Naive thymus-derived CD4-positive, alpha-beta T cell (primary cell): ENCODE measurements around the gene KRTAP1-3. TPM values are rescaled to one million over a fixed set of nuclear protein-coding genes. Genes with fewer than 3 reads are reported as not detected.
"Not testable (repeated sequence)": the region's sequence is repeated elsewhere in the genome, so short reads cannot be mapped to it uniquely, and the experiment has no call there.

Experiments used
- ATAC-seq: fragments of 150-1000 bp; cut with Tn5 transposase; 2 replicates; pipeline ENCODE4 v1.10.0; 2021; ENCODE audit warnings: mild to moderate bottlenecking, moderate library complexity
- CTCF ChIA-PET: fragments of 350-600 bp; sonication (Branson Sonifier 250); formaldehyde crosslinking; loops from one replicate; lab custom pipeline; 2021; ENCODE audit warnings: antibody characterized with exemption; lab: Charles Lee
- POLR2A ChIA-PET: fragments of 350-600 bp; sonication (Branson Sonifier 250); formaldehyde crosslinking; loops from one replicate; lab custom pipeline; 2021; ENCODE audit warnings: antibody characterized with exemption, inconsistent platforms; lab: Charles Lee
- DNase-seq, 9 donors: peaks; one replicate each; pipeline versions ENCODE4 v3.0.0 to v3.0.0-alpha.2; 2020 to 2022; ENCODE audit warnings: mixed read lengths in 1 of 9
- H3K27ac ChIP-seq: one replicate; pipeline ENCODE4 v1.7.0; 2013; ENCODE audit warnings: mild to moderate bottlenecking, low read depth, low read length, moderate library complexity
- H3K27me3 ChIP-seq, 2 donors: one replicate each; pipeline ENCODE4 v1.7.0; 2013; ENCODE audit warnings: low read length in 2 of 2, mild to moderate bottlenecking in 2 of 2, moderate library complexity in 2 of 2; ENCODE audit not compliant: control insufficient read depth in 2 of 2, insufficient read depth in 2 of 2
- H3K36me3 ChIP-seq, 3 experiments: 1 replicate in 2 of 3; 2 replicates in 1 of 3; pipeline ENCODE4 v1.7.0; 2013; ENCODE audit warnings: low read length in 3 of 3, mild to moderate bottlenecking in 3 of 3, moderate library complexity in 1 of 3; ENCODE audit not compliant: insufficient read depth in 3 of 3, control insufficient read depth in 2 of 3
- H3K4me1 ChIP-seq, 2 donors: one replicate each; pipeline ENCODE4 v1.7.0; 2013; ENCODE audit warnings: low read length in 2 of 2, mild to moderate bottlenecking in 2 of 2, moderate library complexity in 1 of 2; ENCODE audit not compliant: control insufficient read depth in 2 of 2, insufficient read depth in 2 of 2
- H3K4me3 ChIP-seq: 2 replicates; pipeline ENCODE4 v1.7.0; 2013; ENCODE audit warnings: mild to moderate bottlenecking, low read length
- H3K9me3 ChIP-seq, 3 experiments: 1 replicate in 2 of 3; 2 replicates in 1 of 3; pipeline ENCODE4 v1.7.0; 2013; ENCODE audit warnings: low read length in 3 of 3; ENCODE audit not compliant: control insufficient read depth in 2 of 3
- H3K27ac Mint-ChIP-seq, 9 donors: one replicate each; pipeline ENCODE4 v1.8.0; 2020 to 2022; ENCODE audit warnings: mixed read lengths in 9 of 9, mild to moderate bottlenecking in 8 of 9, moderate library complexity in 5 of 9, inconsistent platforms in 2 of 9
- H3K27me3 Mint-ChIP-seq, 5 donors: one replicate each; pipeline ENCODE4 v1.8.0; 2021 to 2022; ENCODE audit warnings: mixed read lengths in 5 of 5, mild to moderate bottlenecking in 1 of 5
- H3K36me3 Mint-ChIP-seq, 5 donors: one replicate each; pipeline ENCODE4 v1.8.0; 2020 to 2022; ENCODE audit warnings: mixed read lengths in 5 of 5, mild to moderate bottlenecking in 3 of 5, inconsistent platforms in 1 of 5
- H3K4me1 Mint-ChIP-seq, 7 donors: one replicate each; pipeline ENCODE4 v1.8.0; 2020 to 2022; ENCODE audit warnings: mixed read lengths in 7 of 7, mild to moderate bottlenecking in 3 of 7, inconsistent platforms in 1 of 7
- H3K4me3 Mint-ChIP-seq, 10 donors: one replicate each; pipeline ENCODE4 v1.8.0; 2020 to 2022; ENCODE audit warnings: mild to moderate bottlenecking in 10 of 10, mixed read lengths in 10 of 10, moderate library complexity in 6 of 10, inconsistent platforms in 2 of 10
- H3K9me3 Mint-ChIP-seq, 11 donors: one replicate each; pipeline ENCODE4 v1.8.0; 2020 to 2022; ENCODE audit warnings: mixed read lengths in 11 of 11, mild to moderate bottlenecking in 4 of 11, inconsistent platforms in 1 of 11, moderate library complexity in 1 of 11
- intact Hi-C, 2 donors: fragments of 100-400 bp; cut with micrococcal nuclease; formaldehyde crosslinking; loops; one replicate each; pipeline ENCODE4 v1.15.1; 2023
- polyA plus RNA-seq, 2 donors: library from polyadenylated mRNA; unstranded; fragments of 300-500 nt; fragmentation: Illumina TruSeq; gene quantifications; one replicate each; pipeline ENCODE4 v1.2.3, GENCODE V29; 2021
- total RNA-seq, 6 experiments: library from RNA in 5 of 6; stranded (reverse) in 5 of 6; gene quantifications; 1 replicate in 5 of 6; 2 replicates in 1 of 6; pipeline ENCODE4 v1.2.3 and lab custom pipeline; 2021 to 2026

Gene KRTAP1-3
- total and polyA plus RNA-seq, 7 experiments from 2014 or later, result not detected

DNA sequence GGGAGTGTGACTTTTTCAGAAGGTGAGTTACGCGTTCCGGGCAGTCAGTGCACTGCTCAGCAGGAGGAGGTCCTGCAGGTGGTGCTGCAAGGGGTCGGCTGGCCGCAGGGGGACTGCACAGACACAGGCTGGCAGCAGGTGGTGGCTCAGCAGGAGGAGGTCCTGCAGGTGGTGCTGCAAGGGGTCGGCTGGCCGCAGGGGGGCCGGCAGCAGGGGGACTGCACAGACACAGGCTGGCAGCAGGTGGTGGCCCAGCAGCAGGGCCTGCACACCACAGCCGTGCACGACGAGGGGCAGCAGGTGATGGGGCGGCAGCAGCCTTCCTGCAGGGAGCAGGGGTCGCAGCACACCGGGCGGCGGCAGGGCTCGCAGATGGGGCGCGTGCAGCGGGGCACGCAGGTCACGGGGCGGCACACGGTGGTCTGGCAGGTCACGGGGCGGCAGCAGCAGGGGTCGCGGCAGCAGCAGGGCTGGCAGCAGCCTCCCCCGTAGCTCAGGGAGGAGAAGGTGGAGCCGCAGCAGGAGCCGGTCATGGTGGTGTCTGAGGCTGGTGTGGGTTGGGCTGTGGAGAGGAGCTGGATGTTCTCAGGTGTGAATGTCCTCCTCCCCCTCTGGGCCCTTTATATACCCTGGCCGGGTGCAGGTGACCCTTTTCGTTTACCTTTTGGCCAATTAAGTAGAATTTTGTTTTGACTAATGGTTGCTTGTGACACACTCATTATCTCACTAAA lies 12.2 kb upstream of the KRTAP1-3 start, which contains the start of gene KRTAP2-1:
KRTAP2-1 (minus strand) TSS at position 582 of the 731 bp plus-strand sequence; CDS start at position 533, 49 bp downstream.
- H3K27ac ChIP-seq, H3K36me3 Mint-ChIP-seq, H3K4me1 ChIP-seq, DNase-seq, H3K9me3 ChIP-seq, H3K4me1 Mint-ChIP-seq, H3K36me3 ChIP-seq, ATAC-seq, H3K27me3 ChIP-seq, CTCF ChIA-PET, H3K4me3 ChIP-seq, POLR2A ChIA-PET: not testable (repeated sequence)
- peak within 1 kb of the TSS in 1 of 10 donors; percentile 26 for H3K4me3 Mint-ChIP-seq
- H3K27me3 Mint-ChIP-seq, result peaks cover 17 to 23% (median 20%) of the 10 kb centered on the region in 5 donors
- intact Hi-C loops, result loop anchor here in 1 of 2 donors (5.0 kb wide), 1 partner anchor 115 kb away; the partner anchor contains the start of gene KRTAP4-4
- peaks cover 0 to 17% (median 5%) of the 10 kb centered on the region in 11 donors for H3K9me3 Mint-ChIP-seq
- peak within 1 kb of the TSS in 1 of 9 donors; percentile 21 for H3K27ac Mint-ChIP-seq

DNA sequence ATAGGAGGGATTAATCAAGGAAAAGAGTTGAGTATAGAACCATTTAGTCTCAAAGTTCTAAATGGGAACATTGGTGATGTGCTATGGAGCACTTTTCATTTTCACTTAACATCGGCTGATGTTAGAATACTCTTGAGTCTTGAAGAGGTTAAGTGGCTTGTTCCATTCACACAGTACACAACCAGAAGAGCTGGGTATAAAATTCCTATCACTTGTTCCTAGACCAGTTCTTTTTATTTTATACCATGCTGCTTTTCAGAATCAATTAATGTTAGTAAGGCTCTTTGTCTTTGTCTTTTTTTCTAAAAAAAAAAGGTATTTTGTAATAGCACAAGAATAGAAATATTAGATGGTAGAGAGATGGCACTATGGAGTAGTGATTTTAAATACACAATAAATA lies 8.3 kb upstream of the KRTAP1-3 start:
- ATAC-seq, result no peak
- peaks cover 13 to 20% (median 17%) of the 10 kb centered on the region in 5 donors for H3K27me3 Mint-ChIP-seq
- no peak overlapping the region for H3K4me3 ChIP-seq
- H3K9me3 ChIP-seq, result no peaks in the 10 kb centered on the region
- no peak overlapping the region for H3K27ac ChIP-seq
- no peaks in the 10 kb centered on the region for H3K27me3 ChIP-seq
- peaks cover 0 to 4% (median 0%) of the 10 kb centered on the region in 5 donors for H3K36me3 Mint-ChIP-seq
- no peak overlapping the region for H3K4me3 Mint-ChIP-seq
- intact Hi-C loops, result no loop called here
- peaks cover 0 to 17% (median 5%) of the 10 kb centered on the region in 11 donors for H3K9me3 Mint-ChIP-seq
- no peaks in the 10 kb centered on the region for H3K4me1 Mint-ChIP-seq
- CTCF ChIA-PET, result no interaction called here
- H3K4me1 ChIP-seq, result no peaks in the 10 kb centered on the region
- POLR2A ChIA-PET, result no interaction called here
- H3K27ac Mint-ChIP-seq, result no peak overlapping the region
- no peaks in the 10 kb centered on the region for H3K36me3 ChIP-seq
- DNase-seq, result no peak

DNA sequence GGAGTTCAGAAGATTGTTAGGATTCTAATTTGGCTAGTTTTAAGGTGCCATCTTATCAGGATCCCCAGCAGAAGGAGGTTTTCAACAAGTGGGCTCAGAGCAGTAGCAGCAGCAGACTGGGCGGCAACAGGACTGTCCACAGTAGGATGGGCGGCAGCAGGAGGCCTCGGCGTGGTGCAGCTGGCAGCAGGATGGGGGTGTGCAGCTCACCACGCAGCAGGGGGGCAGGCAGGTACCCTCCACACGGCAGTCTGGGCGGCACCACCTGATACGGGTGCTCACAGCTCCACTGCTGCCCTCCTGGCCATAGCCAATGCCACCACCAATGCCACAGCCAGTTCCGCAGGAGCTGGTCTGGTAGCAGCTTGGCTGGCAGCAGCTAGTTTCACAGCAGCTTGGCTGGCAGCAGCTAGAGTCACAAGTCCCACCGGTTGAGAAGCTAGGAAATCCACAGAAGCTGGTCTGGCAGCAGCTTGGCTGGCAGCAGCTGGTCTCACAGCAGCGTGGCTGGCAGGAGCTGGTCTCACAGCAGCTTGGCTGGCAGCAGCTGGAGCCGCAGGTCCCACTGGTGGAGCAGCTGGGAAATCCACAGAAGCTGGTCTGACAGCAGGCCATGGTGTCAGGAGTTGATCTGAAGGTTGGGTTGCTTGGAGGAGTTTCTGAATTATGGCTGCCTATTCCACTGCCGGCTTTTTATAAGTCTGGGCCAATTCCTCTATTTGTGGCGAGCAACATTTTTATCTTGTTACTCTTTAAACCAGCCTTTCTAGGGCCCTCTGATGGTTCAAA lies 6.3 kb upstream of the KRTAP1-3 start, which contains the start of gene KRTAP1-1:
KRTAP1-1 (minus strand) TSS at position 668 of the 789 bp plus-strand sequence; CDS start at position 615, 53 bp downstream.
- ATAC-seq, POLR2A ChIA-PET: not testable (repeated sequence)
- CTCF ChIA-PET, result interaction anchor here (0.6 kb wide), 1 partner anchor 626 kb away, joined by 3 read pairs; no protein-coding TSS in a partner anchor

DNA sequence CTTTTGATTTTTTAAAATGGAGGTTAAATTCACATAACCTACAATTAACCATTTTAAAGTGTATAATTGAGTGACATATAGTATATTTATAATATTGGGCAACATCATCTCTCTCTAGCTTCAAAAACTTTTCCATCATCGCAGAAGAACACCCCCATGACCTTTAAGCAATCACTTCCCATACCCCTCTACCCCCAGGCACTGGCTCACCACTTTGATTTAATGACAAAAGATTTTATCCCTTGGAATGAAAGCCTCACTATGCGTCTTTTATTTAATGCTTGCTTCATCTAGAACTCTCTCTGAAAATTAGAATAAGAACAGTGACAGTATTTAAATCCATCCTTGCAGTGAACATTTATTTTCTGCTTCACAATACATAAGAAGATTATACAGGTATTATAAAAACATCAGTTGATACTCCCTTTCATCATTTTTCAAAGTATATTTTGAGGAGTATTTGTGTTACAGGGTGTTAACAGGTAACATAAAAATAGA lies 3.2 kb upstream of the KRTAP1-3 start:
- Mint-ChIP-seq H3K36me3 (no peaks in the 10 kb centered on the region), H3K4me1 (peaks cover 0 to 2% (median 0%) of the 10 kb centered on the region in 7 donors), H3K27ac (no peak overlapping the region), H3K9me3 (peaks cover 0 to 8% (median 0%) of the 10 kb centered on the region in 11 donors), H3K27me3 (peaks cover 5 to 12% (median 10%) of the 10 kb centered on the region in 5 donors), H3K4me3 (no peak overlapping the region)
- H3K27ac ChIP-seq, result no peak overlapping the region
- H3K36me3 ChIP-seq, result no peaks in the 10 kb centered on the region
- POLR2A ChIA-PET, result no interaction called here
- no peak overlapping the region for H3K4me3 ChIP-seq
- H3K27me3 ChIP-seq, result peaks cover 0 to 3% of the 10 kb centered on the region in 2 donors
- intact Hi-C loops, result no loop called here
- H3K4me1 ChIP-seq, result no peaks in the 10 kb centered on the region
- ATAC-seq, result no peak
- no peak for DNase-seq
- CTCF ChIA-PET, result no interaction called here
- H3K9me3 ChIP-seq, result no peaks in the 10 kb centered on the region

More for the DNA sequence above, 6.3 kb upstream of the KRTAP1-3 start, which contains the start of gene KRTAP1-1:
- DNase-seq, H3K27me3 ChIP-seq, H3K4me3 ChIP-seq, H3K36me3 Mint-ChIP-seq, H3K9me3 ChIP-seq, H3K4me1 ChIP-seq, H3K36me3 ChIP-seq, H3K27ac ChIP-seq, H3K4me3 Mint-ChIP-seq, H3K27ac Mint-ChIP-seq, H3K4me1 Mint-ChIP-seq, intact Hi-C loops: not testable (repeated sequence)
- Mint-ChIP-seq H3K27me3 (peaks cover 11 to 17% (median 13%) of the 10 kb centered on the region in 5 donors), H3K9me3 (peaks cover 0 to 17% (median 5%) of the 10 kb centered on the region in 11 donors)

DNA sequence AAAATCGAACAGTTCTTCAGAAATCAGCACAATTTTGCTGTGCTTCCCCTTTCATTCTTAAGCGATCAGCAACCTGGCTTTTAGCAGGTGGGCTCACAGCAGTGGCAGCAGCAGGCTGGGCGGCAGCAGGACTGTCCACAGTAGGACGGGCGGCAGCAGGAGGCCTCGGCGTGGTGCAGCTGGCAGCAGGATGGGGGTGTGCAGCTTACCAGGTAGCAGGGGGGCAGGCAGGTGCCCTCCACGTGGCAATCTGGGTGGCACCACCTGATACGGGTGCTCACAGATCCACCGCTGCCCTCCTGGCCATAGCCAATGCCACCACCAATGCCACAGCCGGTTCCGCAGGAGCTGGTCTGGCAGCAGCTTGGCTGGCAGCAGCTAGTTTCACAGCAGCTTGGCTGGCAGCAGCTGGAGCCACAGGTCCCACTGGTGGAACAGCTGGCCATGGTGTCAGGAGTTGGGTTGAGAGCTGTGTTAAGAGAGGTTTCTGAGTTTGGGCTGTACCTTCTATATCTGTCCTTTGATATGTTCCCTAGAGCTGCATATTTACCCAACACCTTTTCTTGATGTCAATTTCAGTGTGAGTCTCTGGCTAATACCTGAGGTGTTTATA lies 4.9 kb downstream of the KRTAP1-3 start, which contains the start of gene KRTAP1-4:
KRTAP1-4 (minus strand) TSS at position 563 of the 613 bp plus-strand sequence; CDS start at position 446, 117 bp downstream.
- DNase-seq (no peak), ATAC-seq (no peak)
- Histone ChIP-seq H3K27me3 (no peaks in the 10 kb centered on the region), H3K4me3 (no peak within 1 kb of the TSS), H3K4me1 (no peaks in the 10 kb centered on the region), H3K27ac (no peak within 1 kb of the TSS), H3K36me3 (no peaks in the 10 kb centered on the region), H3K9me3 (no peaks in the 10 kb centered on the region)
- H3K4me3 Mint-ChIP-seq, result no peak within 1 kb of the TSS
- H3K4me1 Mint-ChIP-seq, result no peaks in the 10 kb centered on the region
- intact Hi-C loops, result no loop called here
- H3K27ac Mint-ChIP-seq, result no peak within 1 kb of the TSS
- POLR2A ChIA-PET, result no interaction called here
- peaks cover 0 to 3% (median 0%) of the 10 kb centered on the region in 11 donors for H3K9me3 Mint-ChIP-seq
- peaks cover 16 to 32% (median 22%) of the 10 kb centered on the region in 5 donors for H3K27me3 Mint-ChIP-seq
- CTCF ChIA-PET, result no interaction called here
- H3K36me3 Mint-ChIP-seq, result no peaks in the 10 kb centered on the region
